HEK293 (cell line): ENCODE results near the gene SERPINA3.

Experiments used
- CTCF ChIP-seq: fragments of 450-650 bp; formaldehyde crosslinking; IDR thresholded peaks from 2 replicates; pipeline ENCODE4 v1.5.1; 2016; ENCODE audit warnings: missing biosample characterization, missing genetic modification characterization
- ELK4 ChIP-seq: IDR thresholded peaks from 2 replicates; pipeline ENCODE4 v1.6.1; 2011; ENCODE audit warnings: mild to moderate bottlenecking, low read depth, low read length, borderline replicate concordance
- GFI1B ChIP-seq: fragments of 450-650 bp; formaldehyde crosslinking; IDR thresholded peaks from 2 replicates; pipeline ENCODE4 v1.5.1; 2016; ENCODE audit warnings: missing biosample characterization, missing genetic modification characterization
- HOXA7 ChIP-seq: sonication (generic); formaldehyde crosslinking; IDR thresholded peaks from 2 replicates; pipeline ENCODE4 v1.8.1; 2022; ENCODE audit warnings: missing genetic modification reagents, borderline replicate concordance
- KLF9 ChIP-seq: fragments of 450-650 bp; formaldehyde crosslinking; IDR thresholded peaks from 2 replicates; pipeline ENCODE4 v1.5.1; 2016; ENCODE audit warnings: missing biosample characterization, missing genetic modification characterization, low read depth
- PBX3 ChIP-seq: sonication (generic); formaldehyde crosslinking; IDR thresholded peaks from 2 replicates; pipeline ENCODE4 v1.8.1; 2022; ENCODE audit warnings: mild to moderate bottlenecking, moderate library complexity, missing genetic modification reagents
- REST ChIP-seq: fragments of 450-650 bp; formaldehyde crosslinking; IDR thresholded peaks from 2 replicates; pipeline ENCODE4 v1.5.1; 2016; ENCODE audit warnings: missing biosample characterization, missing genetic modification characterization
- TCF7L2 ChIP-seq: IDR thresholded peaks from 2 replicates; pipeline ENCODE4 v1.6.1; 2011; ENCODE audit warnings: low read depth, mild to moderate bottlenecking, inconsistent platforms, low read length, moderate library complexity, borderline replicate concordance
- ZBTB11 ChIP-seq: fragments of 450-650 bp; formaldehyde crosslinking; conservative IDR thresholded peaks from 2 replicates; pipeline ENCODE4 v1.5.1; 2016; ENCODE audit warnings: low read depth, missing biosample characterization, missing genetic modification characterization
- ZBTB7A ChIP-seq: fragments of 450-650 bp; formaldehyde crosslinking; IDR thresholded peaks from 2 replicates; pipeline ENCODE4 v1.5.1; 2016; ENCODE audit warnings: low read depth, missing biosample characterization, missing genetic modification characterization
- ZBTB8A ChIP-seq: fragments of 450-650 bp; formaldehyde crosslinking; IDR thresholded peaks from 2 replicates; pipeline ENCODE4 v1.5.1; 2016; ENCODE audit warnings: missing biosample characterization, missing genetic modification characterization
- ZNF530 ChIP-seq: fragments of 450-650 bp; formaldehyde crosslinking; IDR thresholded peaks from 2 replicates; pipeline ENCODE4 v1.5.1; 2016; ENCODE audit warnings: low read depth, missing biosample characterization, missing genetic modification characterization
- ZNF843 ChIP-seq: fragments of 450-650 bp; formaldehyde crosslinking; IDR thresholded peaks from 2 replicates; pipeline ENCODE4 v1.5.1; 2016; ENCODE audit warnings: missing biosample characterization, missing genetic modification characterization
- ZSCAN23 ChIP-seq: fragments of 450-650 bp; formaldehyde crosslinking; IDR thresholded peaks from 2 replicates; pipeline ENCODE4 v1.5.1; 2016; ENCODE audit warnings: missing biosample characterization, missing genetic modification characterization

- no peak for TF ChIP-seq CTCF (tag by site-specific recombination)
- no peak for TF ChIP-seq GFI1B (tag by site-specific recombination)
- no peak for TF ChIP-seq ZNF530 (tag by site-specific recombination)
- no peak for TF ChIP-seq ZBTB8A (tag by site-specific recombination)
- no peak for TF ChIP-seq ZNF843 (tag by site-specific recombination)
- TF ChIP-seq REST (tag by site-specific recombination) = no peak
- TF ChIP-seq ZBTB11 (tag by site-specific recombination) = no peak
- TF ChIP-seq KLF9 (tag by site-specific recombination) = no peak
- TF ChIP-seq ELK4 = no peak
- TF ChIP-seq ZBTB7A (tag by site-specific recombination) = no peak
- no peak for TF ChIP-seq TCF7L2
- TF ChIP-seq HOXA7 = no peak
- TF ChIP-seq ZSCAN23 (tag by site-specific recombination) = no peak
- no peak for TF ChIP-seq PBX3 (CRISPR knock-in tag)
Observed at GRCh38 chr14:94631536-94632304, 19.5 kb downstream of the SERPINA3 start.
